CD8-positive, alpha-beta memory T cell (primary cell): ENCODE measurements around the gene PTOV1. TPM values are rescaled to one million over a fixed set of nuclear protein-coding genes. Genes with fewer than 3 reads are reported as not detected.
A peak's percentile ranks its signal among the peaks of the same experiment; 100 is the strongest.

ENCODE experiments used
- CTCF ChIA-PET: fragments of 350-600 bp; sonication (Branson Sonifier 250); formaldehyde crosslinking; loops from one replicate; lab custom pipeline; 2021; ENCODE audit warnings: antibody characterized with exemption; lab: Charles Lee
- POLR2A ChIA-PET: fragments of 350-600 bp; sonication (Branson Sonifier 250); formaldehyde crosslinking; loops from one replicate; lab custom pipeline; 2021; ENCODE audit warnings: antibody characterized with exemption; lab: Charles Lee
- DNase-seq, 5 donors: peaks; one replicate each; pipeline versions ENCODE4 v3.0.0 to v3.0.0-alpha.2; 2020 to 2022; ENCODE audit warnings: mixed read lengths in 1 of 5
- H3K27ac ChIP-seq: one replicate; pipeline ENCODE4 v1.7.0; 2013; ENCODE audit warnings: low read depth, mild to moderate bottlenecking, low read length, moderate library complexity
- H3K27me3 ChIP-seq: 2 replicates; pipeline ENCODE4 v1.7.0; 2013; ENCODE audit warnings: low read length, mild to moderate bottlenecking; ENCODE audit not compliant: insufficient read depth, poor library complexity, severe bottlenecking
- H3K36me3 ChIP-seq: 2 replicates; pipeline ENCODE4 v1.7.0; 2013; ENCODE audit warnings: mild to moderate bottlenecking, low read length, moderate library complexity; ENCODE audit not compliant: insufficient read depth
- H3K4me1 ChIP-seq: 2 replicates; pipeline ENCODE4 v1.7.0; 2013; ENCODE audit warnings: mild to moderate bottlenecking, low read length, moderate library complexity; ENCODE audit not compliant: insufficient read depth
- H3K4me3 ChIP-seq: 2 replicates; pipeline ENCODE4 v1.7.0; 2013; ENCODE audit warnings: mild to moderate bottlenecking, low read length
- H3K9me3 ChIP-seq: 2 replicates; pipeline ENCODE4 v1.7.0; 2013; ENCODE audit warnings: mild to moderate bottlenecking, low read length
- H3K27ac Mint-ChIP-seq, 8 donors: one replicate each; pipeline ENCODE4 v1.8.0; 2020 to 2021; ENCODE audit warnings: mixed read lengths in 8 of 8, mild to moderate bottlenecking in 6 of 8, inconsistent platforms in 3 of 8, moderate library complexity in 3 of 8
- H3K27me3 Mint-ChIP-seq, 2 donors: one replicate each; pipeline ENCODE4 v1.8.0; 2020 to 2021; ENCODE audit warnings: mixed read lengths in 2 of 2, mild to moderate bottlenecking in 1 of 2, moderate library complexity in 1 of 2
- H3K36me3 Mint-ChIP-seq, 3 donors: one replicate each; pipeline ENCODE4 v1.8.0; 2020 to 2021; ENCODE audit warnings: mixed read lengths in 3 of 3, inconsistent platforms in 1 of 3, mild to moderate bottlenecking in 1 of 3
- H3K4me1 Mint-ChIP-seq, 3 donors: one replicate each; pipeline ENCODE4 v1.8.0; 2020 to 2021; ENCODE audit warnings: mixed read lengths in 3 of 3, inconsistent platforms in 1 of 3, mild to moderate bottlenecking in 1 of 3
- H3K4me3 Mint-ChIP-seq, 7 donors: one replicate each; pipeline ENCODE4 v1.8.0; 2020 to 2021; ENCODE audit warnings: mixed read lengths in 7 of 7, mild to moderate bottlenecking in 6 of 7, moderate library complexity in 4 of 7, inconsistent platforms in 2 of 7
- H3K9me3 Mint-ChIP-seq, 5 donors: one replicate each; pipeline ENCODE4 v1.8.0; 2020 to 2022; ENCODE audit warnings: mixed read lengths in 5 of 5, mild to moderate bottlenecking in 3 of 5, moderate library complexity in 2 of 5, inconsistent platforms in 1 of 5
- polyA plus RNA-seq: library from polyadenylated mRNA; unstranded; fragments of 300-500 nt; fragmentation: Illumina TruSeq; gene quantifications from one replicate; pipeline ENCODE4 v1.2.3, GENCODE V29; 2021
- total RNA-seq, 2 experiments: library from RNA; stranded (reverse); gene quantifications; one replicate each; pipeline ENCODE4 v1.2.3, GENCODE V29; 2021

PTOV1 gene
- total RNA-seq (10 to 100 TPM; 91.9 to 93.7 TPM), polyA plus RNA-seq (47.7 TPM)

- CTCF ChIA-PET, result interaction anchor here (0.7 to 1.5 kb wide), 7 partner anchors 11 to 40 kb away, joined by 3 to 8 read pairs (median 3); partner anchors contain the start of genes AKT1S1, FUZ and MED25
- Mint-ChIP-seq H3K36me3 (peaks cover 0 to 19% (median 0%) of the 10 kb centered on the region in 3 donors), H3K4me1 (peaks cover 38 to 53% (median 40%) of the 10 kb centered on the region in 3 donors)
Measured at GRCh38 chr19:49850487-49851342, at the start of gene PTOV1. PTOV1 (plus strand) TSS chr19:49851159.

GRCh38 chr19:49801401-49801888, 49.5 kb upstream of the PTOV1 start:
- no peaks in the 10 kb centered on the region for H3K4me1 ChIP-seq
- ChIA-PET POLR2A (interaction anchor here (1.3 kb wide), 1 partner anchor 12 kb away, joined by 3 read pairs; the partner anchor contains the start of gene FUZ), CTCF (no interaction called here)
- H3K9me3 ChIP-seq, result no peaks in the 10 kb centered on the region
- no peak overlapping the region for H3K27ac ChIP-seq
- no peak overlapping the region for H3K4me3 ChIP-seq
- H3K27me3 ChIP-seq, result no peaks in the 10 kb centered on the region
- DNase-seq, result no peak
- no peaks in the 10 kb centered on the region for H3K4me1 Mint-ChIP-seq
- H3K9me3 Mint-ChIP-seq, result no peaks in the 10 kb centered on the region
- H3K27me3 Mint-ChIP-seq, result no peaks in the 10 kb centered on the region
- peaks cover 12% of the 10 kb centered on the region for H3K36me3 ChIP-seq
- peaks cover 6 to 81% (median 8%) of the 10 kb centered on the region in 3 donors for H3K36me3 Mint-ChIP-seq
- no peak overlapping the region for H3K4me3 Mint-ChIP-seq
- H3K27ac Mint-ChIP-seq, result no peak overlapping the region

More at GRCh38 chr19:49850487-49851342, at the start of gene PTOV1:
- peak; percentile 84 to 90 (median 85) for DNase-seq
- peaks cover 0 to 4% of the 10 kb centered on the region in 2 donors for H3K27me3 Mint-ChIP-seq
- no peaks in the 10 kb centered on the region for H3K9me3 Mint-ChIP-seq
- POLR2A ChIA-PET, result interaction anchor here (0.6 to 2.3 kb wide), 12 partner anchors 8 to 1647 kb away, joined by 3 to 20 read pairs (median 5); partner anchors contain the start of genes AKT1S1, ATF5, FUZ and MED25
- peak within 1 kb of the TSS; percentile 95 to 99 (median 98) for H3K27ac Mint-ChIP-seq
- Histone ChIP-seq H3K4me3 (peak within 1 kb of the TSS; percentile 79), H3K27me3 (no peaks in the 10 kb centered on the region), H3K4me1 (peaks cover 30% of the 10 kb centered on the region), H3K36me3 (no peaks in the 10 kb centered on the region), H3K9me3 (no peaks in the 10 kb centered on the region), H3K27ac (peak within 1 kb of the TSS; percentile 95)
- peak within 1 kb of the TSS; percentile 90 to 99 (median 95) for H3K4me3 Mint-ChIP-seq

- Histone ChIP-seq H3K4me3 (no peak overlapping the region), H3K27me3 (no peaks in the 10 kb centered on the region), H3K36me3 (peaks cover 9% of the 10 kb centered on the region), H3K4me1 (no peaks in the 10 kb centered on the region), H3K27ac (no peak overlapping the region), H3K9me3 (no peaks in the 10 kb centered on the region)
- Mint-ChIP-seq H3K9me3 (no peaks in the 10 kb centered on the region), H3K4me1 (no peaks in the 10 kb centered on the region), H3K36me3 (peaks cover 4 to 74% (median 5%) of the 10 kb centered on the region in 3 donors), H3K27ac (peak overlapping the region in 1 of 8 donors; percentile 77), H3K27me3 (no peaks in the 10 kb centered on the region), H3K4me3 (no peak overlapping the region)
- ChIA-PET POLR2A (no interaction called here), CTCF (no interaction called here)
- DNase-seq, result no peak
Measured at GRCh38 chr19:49801966-49802661, 48.8 kb upstream of the PTOV1 start.

- CTCF ChIA-PET, result no interaction called here
- Mint-ChIP-seq H3K4me3 (no peak overlapping the region), H3K27ac (peak overlapping the region in 2 of 8 donors; percentile 29 to 91), H3K4me1 (peaks cover 0 to 3% (median 2%) of the 10 kb centered on the region in 3 donors), H3K9me3 (no peaks in the 10 kb centered on the region), H3K27me3 (no peaks in the 10 kb centered on the region), H3K36me3 (peaks cover 4 to 67% (median 5%) of the 10 kb centered on the region in 3 donors)
- H3K9me3 ChIP-seq, result no peaks in the 10 kb centered on the region
- no peak for DNase-seq
- H3K36me3 ChIP-seq, result peaks cover 9% of the 10 kb centered on the region
- no peak overlapping the region for H3K4me3 ChIP-seq
- no peaks in the 10 kb centered on the region for H3K27me3 ChIP-seq
- H3K4me1 ChIP-seq, result no peaks in the 10 kb centered on the region
- H3K27ac ChIP-seq, result no peak overlapping the region
- POLR2A ChIA-PET, result no interaction called here
Measured at GRCh38 chr19:49802836-49803528, 48.0 kb upstream of the PTOV1 start.

- H3K4me3 ChIP-seq, result no peak overlapping the region
- H3K36me3 ChIP-seq, result peaks cover 9% of the 10 kb centered on the region
- no peaks in the 10 kb centered on the region for H3K9me3 ChIP-seq
- Mint-ChIP-seq H3K4me3 (no peak overlapping the region), H3K36me3 (peaks cover 4 to 62% (median 5%) of the 10 kb centered on the region in 3 donors), H3K4me1 (peaks cover 0 to 7% (median 3%) of the 10 kb centered on the region in 3 donors), H3K9me3 (no peaks in the 10 kb centered on the region), H3K27me3 (no peaks in the 10 kb centered on the region), H3K27ac (peak overlapping the region in 2 of 8 donors; percentile 66 to 91)
- no peak overlapping the region for H3K27ac ChIP-seq
- H3K27me3 ChIP-seq, result no peaks in the 10 kb centered on the region
- ChIA-PET POLR2A (no interaction called here), CTCF (no interaction called here)
- H3K4me1 ChIP-seq, result no peaks in the 10 kb centered on the region
- no peak for DNase-seq
Measured at GRCh38 chr19:49803529-49803856, 47.5 kb upstream of the PTOV1 start.

- no peak overlapping the region for H3K27ac ChIP-seq
- POLR2A ChIA-PET, result interaction anchor here (1.4 kb wide), 1 partner anchor 40 kb away, joined by 3 read pairs; no protein-coding TSS in a partner anchor
- no peak overlapping the region for H3K4me3 ChIP-seq
- H3K4me1 Mint-ChIP-seq, result peaks cover 11 to 20% (median 11%) of the 10 kb centered on the region in 3 donors
- no peaks in the 10 kb centered on the region for H3K9me3 ChIP-seq
- peaks cover 7% of the 10 kb centered on the region for H3K4me1 ChIP-seq
- peaks cover 2 to 38% (median 5%) of the 10 kb centered on the region in 3 donors for H3K36me3 Mint-ChIP-seq
- DNase-seq, result no peak
- H3K9me3 Mint-ChIP-seq, result no peaks in the 10 kb centered on the region
- peak overlapping the region in 1 of 7 donors; percentile 70 for H3K4me3 Mint-ChIP-seq
- H3K27me3 ChIP-seq, result no peaks in the 10 kb centered on the region
- H3K27me3 Mint-ChIP-seq, result no peaks in the 10 kb centered on the region
- CTCF ChIA-PET, result no interaction called here
- peak overlapping the region in 5 of 8 donors; percentile 11 to 90 (median 78) for H3K27ac Mint-ChIP-seq
- peaks cover 9% of the 10 kb centered on the region for H3K36me3 ChIP-seq
Measured at GRCh38 chr19:49805822-49806619, 44.9 kb upstream of the PTOV1 start.

GRCh38 chr19:49806620-49806959, 44.4 kb upstream of the PTOV1 start:
- H3K4me3 Mint-ChIP-seq, result peak overlapping the region in 1 of 7 donors; percentile 70
- Histone ChIP-seq H3K27ac (no peak overlapping the region), H3K36me3 (peaks cover 9% of the 10 kb centered on the region), H3K27me3 (no peaks in the 10 kb centered on the region), H3K4me3 (no peak overlapping the region), H3K4me1 (peaks cover 7% of the 10 kb centered on the region), H3K9me3 (no peaks in the 10 kb centered on the region)
- H3K27ac Mint-ChIP-seq, result peak overlapping the region in 5 of 8 donors; percentile 11 to 90 (median 78)
- ChIA-PET POLR2A (no interaction called here), CTCF (no interaction called here)
- H3K36me3 Mint-ChIP-seq, result peaks cover 2 to 34% (median 5%) of the 10 kb centered on the region in 3 donors
- H3K9me3 Mint-ChIP-seq, result no peaks in the 10 kb centered on the region
- H3K4me1 Mint-ChIP-seq, result peaks cover 11 to 20% (median 11%) of the 10 kb centered on the region in 3 donors
- no peaks in the 10 kb centered on the region for H3K27me3 Mint-ChIP-seq
- no peak for DNase-seq
